Right renal cortex interstitium (tissue), 3 donors: ENCODE data around the gene CCDC184. TPM values are rescaled to one million over a fixed set of nuclear protein-coding genes. Genes with fewer than 3 reads are reported as not detected.
"Not testable (repeated sequence)": the region's sequence is repeated elsewhere in the genome, so short reads cannot be mapped to it uniquely, and the experiment has no call there.

ENCODE experiments used
- DNase-seq, 3 donors: peaks; one replicate each; pipeline ENCODE4 v3.0.0-alpha.2; 2013; ENCODE audit warnings: low read depth in 3 of 3, low spot score in 2 of 3
- polyA plus RNA-seq, 3 donors: library from polyadenylated mRNA; unstranded; fragments of 120-200 nt; gene quantifications; one replicate each; pipeline ENCODE4 v1.2.1, GENCODE V29; 2013; ENCODE audit not compliant: insufficient read length in 3 of 3

The CCDC184 gene
- polyA plus RNA-seq, result under 1 TPM; 0.24 to 0.57 (median 0.31) TPM

DNA sequence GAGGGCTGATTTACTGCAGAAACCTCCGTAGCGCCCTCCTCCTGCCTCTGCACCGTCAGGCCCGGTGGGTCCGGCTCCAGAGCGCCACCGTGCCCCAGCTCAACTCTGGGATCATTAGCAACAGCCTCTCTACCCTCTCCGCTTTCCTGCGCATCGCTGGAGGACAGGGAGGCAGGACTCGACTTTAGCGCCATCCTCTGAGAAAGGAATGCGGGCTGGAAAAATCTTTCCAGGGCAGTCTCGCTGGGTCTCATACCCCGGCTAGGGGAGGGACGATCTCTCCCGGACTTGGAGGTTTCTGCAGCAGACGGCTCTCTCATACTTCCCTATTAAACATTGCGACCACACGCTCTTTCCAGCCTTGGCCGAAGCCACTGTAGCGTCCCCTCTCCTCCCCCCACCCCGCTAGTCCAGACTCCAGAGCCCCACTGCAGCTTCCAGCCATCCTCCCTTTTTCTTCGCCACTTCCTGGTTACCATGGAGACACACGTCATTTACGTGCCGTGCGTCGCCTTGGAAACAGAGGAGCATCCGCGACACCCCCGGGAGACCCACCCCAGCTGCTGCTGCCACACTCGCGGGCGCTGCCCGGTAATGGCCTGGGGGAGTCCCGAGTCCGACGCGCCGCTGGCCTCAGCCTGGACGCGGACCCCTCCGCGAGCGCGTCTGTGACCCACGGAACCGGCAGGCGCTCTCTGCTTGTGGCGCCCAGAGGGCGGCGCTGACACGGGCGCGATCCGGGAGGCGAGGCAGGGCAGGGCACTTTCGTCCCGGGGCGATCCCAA is at the start of gene CCDC184:
Gene CCDC184 (plus strand): TSS at position 554 of the 785 bp plus-strand sequence. CDS start 479 bp downstream, outside the sequence.
- no peak for DNase-seq

DNA sequence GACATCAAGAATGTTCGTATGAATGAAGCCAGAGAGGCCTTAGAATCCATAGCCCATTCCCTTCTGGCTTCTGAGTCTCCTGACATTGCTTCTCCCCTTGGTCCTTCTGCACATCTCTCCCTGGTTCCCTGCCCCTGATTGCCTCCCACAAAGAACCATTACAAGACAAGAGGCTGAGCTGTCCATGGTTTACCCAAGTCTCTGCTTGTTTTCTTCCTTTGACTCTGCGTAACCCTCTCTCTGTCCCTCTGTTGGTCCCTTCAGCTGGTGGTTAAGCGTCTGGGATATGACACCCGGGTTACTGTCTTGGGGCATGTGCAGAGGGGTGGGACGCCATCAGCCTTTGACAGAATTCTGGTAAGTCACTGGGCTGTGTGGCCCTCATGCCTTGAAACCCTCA is 48.4 kb upstream of the CCDC184 start:
- DNase-seq, result no peak

DNA sequence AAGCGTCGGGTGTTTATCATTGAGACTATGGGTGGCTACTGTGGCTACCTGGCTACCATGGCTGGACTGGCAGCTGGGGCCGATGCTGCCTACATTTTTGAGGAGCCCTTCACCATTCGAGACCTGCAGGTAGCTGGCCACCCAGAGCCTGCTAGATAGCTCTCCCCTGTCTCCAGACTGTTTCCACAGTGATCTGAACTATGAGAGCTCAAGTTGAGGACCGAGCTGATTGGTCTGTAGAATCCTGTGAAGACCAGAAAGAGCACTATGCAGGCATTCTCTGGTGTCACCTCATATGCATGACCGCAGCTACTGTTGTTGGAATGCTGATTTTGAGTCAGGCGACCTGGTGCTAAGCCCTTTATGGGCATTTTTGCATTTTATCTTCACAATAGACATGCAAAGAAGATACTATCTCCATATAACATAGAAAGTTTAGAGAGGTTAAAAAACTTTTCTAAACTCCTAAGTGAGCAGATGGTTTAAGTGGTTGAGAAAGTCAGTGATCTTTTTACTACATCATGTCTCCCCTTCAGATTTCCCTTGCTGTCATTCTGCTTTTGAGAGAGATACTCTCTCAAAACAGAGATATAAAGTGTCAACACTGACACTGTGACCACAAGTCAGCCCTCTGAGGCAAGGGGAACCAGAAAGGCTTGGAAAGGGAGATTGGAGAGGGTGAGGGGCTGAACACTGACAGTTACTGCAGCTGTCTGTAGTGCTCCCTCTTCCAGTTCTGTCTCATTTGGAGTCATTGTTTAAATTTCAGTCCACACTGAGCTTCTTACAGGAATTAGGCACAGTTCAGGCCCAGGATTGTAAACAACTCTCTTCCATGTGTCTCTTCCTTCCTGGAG is 40.4 kb upstream of the CCDC184 start:
- no peak for DNase-seq

DNA sequence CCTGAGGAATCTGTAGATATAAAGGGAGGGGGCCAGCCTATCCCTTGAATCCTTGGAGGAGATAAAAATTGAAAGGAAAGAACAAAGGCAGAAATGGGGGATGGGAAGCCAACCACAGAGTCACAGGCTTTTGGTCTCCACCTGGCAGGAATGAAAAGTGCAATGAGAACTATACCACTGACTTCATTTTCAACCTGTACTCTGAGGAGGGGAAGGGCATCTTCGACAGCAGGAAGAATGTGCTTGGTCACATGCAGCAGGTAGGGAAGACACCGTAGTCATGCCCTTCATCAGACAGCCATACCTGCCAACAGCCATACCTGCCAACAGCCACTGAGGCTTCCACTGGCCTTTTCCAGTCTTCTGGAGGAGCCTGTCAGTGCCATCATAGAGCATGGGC is 39.5 kb upstream of the CCDC184 start:
- DNase-seq, result no peak

DNA sequence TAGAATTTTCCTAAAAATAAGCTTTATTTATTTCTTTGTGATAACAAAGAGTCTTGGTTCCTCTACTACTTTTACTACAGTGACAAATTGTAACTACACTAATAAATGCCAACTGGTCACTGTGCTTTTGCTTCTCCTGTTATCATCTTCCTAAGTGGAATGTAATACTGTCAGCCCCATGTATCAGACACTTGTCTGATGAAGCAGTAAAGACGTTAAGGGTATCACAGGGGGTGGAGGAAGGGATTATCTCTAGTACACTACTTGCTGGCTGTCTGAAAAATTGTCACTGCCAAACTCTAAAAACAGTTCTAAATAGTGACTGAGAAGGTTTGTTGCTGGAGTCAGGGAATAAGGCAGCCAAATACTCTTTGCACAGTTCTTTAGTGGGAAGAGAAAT is 37.5 kb upstream of the CCDC184 start:
- no peak for DNase-seq

DNA sequence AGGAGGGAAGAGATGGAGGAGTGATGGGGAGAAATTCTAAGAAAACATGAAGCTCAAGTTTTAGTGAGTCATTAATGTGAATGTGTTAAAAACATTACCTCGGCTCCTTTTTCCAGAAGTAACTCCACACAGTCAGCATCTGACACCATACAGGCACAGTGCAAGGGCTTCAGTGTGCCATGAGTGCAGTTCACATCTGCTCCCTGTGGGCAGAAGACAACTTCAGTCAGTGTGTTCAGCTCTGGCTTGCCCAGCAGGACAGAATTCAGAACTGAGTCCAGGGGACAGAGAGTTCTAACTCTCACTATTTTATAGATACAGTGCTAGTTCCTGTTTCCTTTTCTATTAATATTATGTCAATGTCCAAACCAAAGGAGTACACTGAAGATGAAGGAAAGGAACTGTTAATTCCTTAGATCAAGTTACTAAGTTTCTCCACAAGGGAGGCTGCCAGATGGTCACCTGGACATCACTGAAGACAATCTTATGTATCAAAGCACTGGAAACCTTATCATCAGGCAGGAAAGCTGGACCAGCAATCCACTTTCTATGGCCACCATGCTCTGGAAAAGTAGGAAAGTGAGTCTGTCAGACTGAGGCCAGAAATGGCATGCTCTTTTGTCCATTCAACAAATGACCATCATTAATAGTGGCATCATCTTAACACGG is 32.2 kb upstream of the CCDC184 start:
- DNase-seq, result no peak

DNA sequence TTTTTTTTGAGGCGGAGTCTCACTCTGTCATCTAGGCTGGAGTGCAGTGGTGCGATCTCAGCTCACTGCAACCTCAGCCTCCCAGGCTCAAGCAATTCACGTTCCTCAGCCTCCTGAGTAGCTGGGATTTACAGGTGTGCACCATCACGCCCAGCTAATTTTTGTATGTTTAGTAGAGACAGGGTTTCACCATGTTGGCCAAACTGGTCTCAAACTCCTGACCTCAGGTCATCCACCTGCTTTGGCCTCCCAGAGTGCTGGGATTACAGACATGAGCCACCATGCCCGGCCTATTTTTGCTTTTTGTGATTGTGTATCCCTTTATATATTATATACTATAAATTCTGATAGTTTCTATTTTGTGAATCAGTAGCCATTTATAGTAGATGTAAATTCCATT is 27.7 kb upstream of the CCDC184 start:
- DNase-seq, result not testable (repeated sequence)

DNA sequence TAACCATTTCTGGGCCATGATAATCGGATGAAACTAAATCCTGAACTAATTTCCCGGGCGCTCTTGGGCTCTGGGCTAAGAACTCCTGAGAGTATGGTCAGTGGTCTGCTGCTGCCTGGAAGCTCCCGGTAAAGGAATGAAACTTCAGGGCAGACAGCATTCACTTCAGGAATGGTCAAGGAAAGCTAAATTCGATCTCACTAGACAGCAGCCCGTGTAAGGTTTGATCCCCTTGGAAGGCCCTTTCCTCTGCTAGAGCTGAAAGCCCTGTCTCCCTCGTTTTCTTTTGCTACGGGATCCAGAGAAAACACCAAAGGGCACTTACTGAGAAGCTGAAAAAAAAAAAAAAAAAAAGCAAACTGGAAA is 26.8 kb upstream of the CCDC184 start:
- DNase-seq, result no peak

DNA sequence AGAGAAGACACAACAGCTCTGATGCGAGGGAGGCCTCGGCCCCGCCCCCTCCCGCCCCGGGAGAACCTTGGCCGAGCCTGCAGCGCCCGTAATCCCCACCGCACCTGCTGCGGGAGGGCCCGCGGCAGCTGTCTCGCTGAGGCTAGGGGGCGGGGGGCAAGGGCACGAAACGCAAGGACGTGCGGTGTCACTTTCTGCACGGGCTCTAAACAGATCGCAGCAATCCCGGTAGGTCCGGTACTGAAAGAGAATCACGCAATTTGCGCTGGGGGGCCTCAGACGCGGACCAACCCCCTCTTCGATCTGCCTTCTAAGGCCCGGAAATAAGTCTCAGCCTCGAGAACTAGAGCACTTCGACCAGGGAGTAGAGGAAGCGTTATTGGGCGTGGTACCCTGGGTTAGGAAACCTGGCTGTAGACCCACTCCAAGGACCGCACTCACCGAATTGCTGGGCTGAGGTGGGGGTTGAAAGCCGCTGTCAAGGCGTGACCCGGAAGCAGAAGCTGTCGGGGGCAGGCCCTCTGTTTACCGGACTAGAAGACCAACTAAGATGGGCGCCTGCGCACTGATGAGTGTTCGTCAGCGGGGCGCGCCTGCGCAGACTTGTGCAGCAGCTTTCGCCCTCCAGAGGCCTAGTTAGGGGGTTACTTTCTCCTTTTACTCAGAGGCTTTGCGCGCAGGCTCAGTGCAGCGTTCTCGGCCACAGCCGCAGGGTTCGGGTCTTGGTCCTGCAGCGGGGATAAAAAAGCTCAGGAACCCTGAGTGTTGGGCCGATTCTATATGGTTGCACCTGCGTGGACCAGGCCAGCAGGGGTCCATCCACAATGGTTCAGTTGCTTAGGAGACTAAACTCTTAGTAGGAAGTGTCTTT is 26.2 kb upstream of the CCDC184 start, which contains the start of gene ASB8:
Gene ASB8 (minus strand): TSS at position 498 of the 871 bp plus-strand sequence. CDS start 4,019 bp downstream, outside the sequence.
- peak; percentile 96 to 97 (median 97) for DNase-seq

DNA sequence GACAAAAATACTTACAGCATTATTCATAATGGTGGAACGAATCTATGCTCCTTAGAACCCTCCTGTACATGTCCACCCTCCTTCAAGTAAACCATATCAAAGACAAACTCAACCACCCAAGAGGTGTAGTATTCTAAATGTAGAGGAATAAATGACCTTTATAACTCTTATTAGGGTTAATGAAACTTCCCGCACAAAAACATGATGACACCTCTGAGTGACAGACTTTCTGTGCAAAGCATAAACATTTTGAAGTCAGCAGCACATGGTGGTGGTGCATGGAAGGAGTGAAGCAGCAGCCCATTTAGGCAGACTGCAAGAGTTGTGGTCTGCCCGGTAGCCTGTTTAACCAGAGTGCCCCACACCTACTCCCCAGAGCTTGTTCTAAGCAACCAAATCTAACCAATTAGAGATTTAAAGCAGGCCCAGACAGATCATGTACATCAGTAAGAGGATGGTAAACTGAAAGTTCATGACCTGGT is 25.5 kb upstream of the CCDC184 start:
- DNase-seq, result no peak

DNA sequence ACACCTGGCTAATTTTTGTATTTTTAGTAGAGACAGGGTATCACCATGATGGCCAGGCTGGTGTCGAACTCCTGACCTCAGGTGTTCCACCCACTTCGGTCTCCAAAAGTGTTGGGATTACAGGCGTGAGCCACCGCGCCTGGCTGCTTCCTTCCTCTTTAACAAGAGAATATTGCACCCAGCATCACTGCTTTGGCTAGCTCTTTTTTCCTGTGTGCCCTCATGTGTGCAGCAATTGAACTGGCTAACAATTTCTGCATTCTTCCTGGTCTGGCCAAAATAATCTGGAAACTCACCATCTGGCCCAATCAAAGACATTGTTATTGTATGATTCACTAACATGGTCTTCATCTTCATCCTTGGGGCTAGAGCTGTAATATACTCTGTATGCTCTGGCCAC is 23.4 kb upstream of the CCDC184 start:
- DNase-seq, result no peak

DNA sequence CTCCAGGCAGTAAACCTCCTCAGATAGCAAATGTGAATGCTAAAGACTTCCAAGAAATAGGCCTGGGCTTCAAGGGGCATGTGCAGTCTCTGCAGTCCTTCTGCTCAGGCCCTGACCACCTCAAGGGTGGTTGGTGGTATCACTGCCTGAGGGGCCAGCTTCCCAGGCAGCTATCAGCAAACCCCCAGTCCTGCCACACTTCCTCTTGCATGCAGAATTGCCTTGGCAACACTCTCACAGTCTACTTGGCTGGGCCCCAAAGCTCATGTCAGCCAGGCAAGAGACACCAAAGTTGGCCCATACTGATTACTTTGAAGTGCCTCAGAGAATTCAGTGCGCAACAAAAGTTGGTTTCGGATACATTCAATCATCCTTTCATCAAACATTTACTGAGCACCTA is 22.6 kb upstream of the CCDC184 start:
- no peak for DNase-seq

DNA sequence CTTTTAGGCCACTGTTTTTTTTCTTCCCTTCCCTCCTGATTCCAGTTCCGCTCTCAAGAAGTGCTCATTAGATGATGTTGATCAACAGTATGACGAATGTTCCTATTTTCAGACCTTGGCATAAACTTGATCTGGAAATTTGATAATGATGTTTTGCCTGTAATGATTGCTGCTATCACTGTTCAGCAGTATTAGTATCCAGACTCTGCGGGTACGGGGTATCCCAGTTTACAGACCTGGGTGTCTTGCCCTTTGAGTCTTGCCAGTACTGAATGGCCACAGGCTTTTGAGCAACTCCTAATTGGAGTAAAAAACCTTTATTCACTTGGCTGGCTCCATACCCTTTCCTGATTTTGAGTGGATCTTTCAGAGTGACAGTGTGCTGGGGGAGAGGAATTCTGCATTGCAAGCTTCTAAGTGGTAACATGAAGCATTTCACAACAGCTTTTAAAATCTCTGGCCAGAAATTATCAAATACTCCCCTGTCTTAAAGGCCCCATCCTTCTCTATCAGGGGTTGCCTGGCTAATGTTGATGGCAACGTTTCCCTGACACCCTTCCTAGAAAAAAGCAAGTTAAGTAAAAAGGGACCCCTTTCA is 20.2 kb upstream of the CCDC184 start:
- no peak for DNase-seq

DNA sequence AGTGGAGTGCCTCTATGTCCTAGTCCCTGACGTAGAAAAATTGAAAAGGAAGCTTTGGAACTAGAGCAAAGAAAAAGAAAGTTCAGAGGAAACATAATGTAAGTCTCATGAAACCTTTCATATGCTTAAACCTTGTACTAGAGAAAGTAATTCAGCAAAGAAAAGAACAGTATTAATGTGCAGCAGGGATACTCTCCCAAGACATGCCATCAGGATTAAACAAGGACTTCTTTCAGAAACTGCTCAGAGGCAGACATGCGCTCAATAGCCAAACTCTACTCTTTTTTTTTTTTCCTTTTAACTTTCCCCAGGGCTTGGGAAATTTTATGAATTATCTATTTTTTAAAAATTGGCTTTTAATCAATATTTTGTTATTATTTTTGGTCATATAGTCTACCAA is 19.0 kb upstream of the CCDC184 start:
- DNase-seq, result no peak

DNA sequence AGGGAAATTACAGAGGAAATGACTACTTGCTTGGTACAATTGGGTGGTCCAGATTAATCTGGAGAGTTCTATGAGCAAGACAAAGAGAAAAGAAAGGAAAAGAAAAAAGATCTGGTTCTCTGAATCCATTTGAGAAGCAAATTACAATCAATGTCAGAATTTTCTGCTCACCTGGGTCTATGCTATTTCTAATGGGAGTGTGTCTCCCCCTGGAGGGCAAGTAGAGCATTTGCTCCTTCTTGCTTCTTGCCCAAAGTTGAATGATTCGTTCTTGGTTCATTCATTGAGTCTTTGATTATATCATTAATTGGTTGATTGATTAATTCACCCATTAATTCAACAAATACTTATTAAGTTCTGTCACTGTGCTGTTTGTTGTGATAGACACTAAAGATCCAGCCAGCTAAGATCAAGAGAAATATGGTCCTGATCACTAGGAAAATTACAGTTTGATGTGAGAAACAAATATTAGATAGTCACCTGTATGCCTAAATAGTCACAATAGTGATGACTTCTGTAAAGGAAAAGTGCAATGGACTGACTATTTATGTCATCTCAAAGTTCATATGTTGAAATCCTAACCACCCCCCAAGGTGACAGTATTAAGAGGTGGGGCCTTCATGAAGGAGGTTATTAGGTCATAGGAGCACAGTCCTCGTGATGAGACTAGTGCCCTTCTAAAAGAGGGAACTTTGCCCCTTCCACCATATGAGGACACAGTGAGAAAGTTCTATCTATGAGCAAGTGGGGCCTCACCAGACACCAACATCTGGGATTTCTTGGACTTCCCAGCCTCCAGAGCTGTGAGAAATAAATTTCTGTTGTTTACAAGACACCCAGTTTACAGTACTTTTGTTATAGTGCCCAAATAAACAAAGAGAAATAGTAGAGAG is 18.1 kb upstream of the CCDC184 start:
- no peak for DNase-seq

DNA sequence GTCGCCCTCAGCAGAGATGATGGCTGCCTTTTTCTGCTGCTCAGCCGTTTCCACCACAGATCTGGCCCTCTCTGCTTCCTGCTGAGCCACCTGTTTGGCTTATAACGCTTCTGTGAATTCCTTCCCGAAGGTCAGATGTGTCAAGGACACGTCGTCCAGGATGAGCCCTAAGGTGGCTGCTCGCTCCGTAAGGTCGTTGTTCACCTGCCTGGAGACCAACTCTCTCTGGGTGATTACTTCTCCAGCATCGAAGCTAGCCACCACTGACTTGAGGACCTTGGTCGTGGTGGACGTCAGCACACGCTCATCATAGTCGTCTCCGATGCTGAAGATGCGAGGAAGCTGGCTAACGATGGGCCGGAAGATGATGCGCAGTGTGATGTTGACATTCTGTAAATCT is 14.4 kb upstream of the CCDC184 start:
- DNase-seq, result no peak

DNA sequence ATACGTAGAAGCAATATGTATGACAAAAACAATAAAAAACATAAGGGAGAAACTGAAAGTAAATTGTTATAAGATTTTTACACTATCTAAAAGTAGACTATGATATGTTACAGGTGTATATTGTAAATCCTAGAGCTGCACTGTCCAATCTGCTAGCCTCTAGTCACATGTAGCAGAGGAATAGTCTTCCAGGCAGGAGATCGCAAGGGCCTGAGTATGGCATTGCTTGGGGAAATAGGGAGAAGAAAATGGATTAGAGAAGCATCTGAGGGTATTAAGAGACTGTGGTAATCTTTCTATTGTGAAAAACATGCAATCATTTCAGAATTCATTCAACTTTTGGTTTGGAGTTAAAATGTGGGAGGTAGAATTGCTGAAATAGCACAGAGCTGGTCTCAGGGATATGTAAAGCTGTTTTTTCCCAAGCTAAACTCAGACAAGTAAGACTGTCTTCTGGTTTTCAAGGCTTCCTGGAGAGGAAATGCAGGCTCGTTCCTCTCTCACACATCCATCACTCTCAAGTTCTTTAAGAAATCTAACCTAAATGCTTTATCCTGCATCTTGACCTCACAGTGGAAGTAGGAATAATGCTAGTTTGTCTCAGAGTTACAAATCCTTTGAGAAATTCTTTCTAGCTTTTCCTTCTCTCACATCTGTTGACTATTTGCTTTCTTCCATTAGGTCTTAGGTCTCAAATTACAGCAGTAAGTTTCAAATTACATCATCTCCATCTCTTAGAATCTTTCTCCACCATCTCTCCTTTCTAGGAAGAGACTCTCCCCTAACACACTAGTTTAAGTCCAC is 7.6 kb upstream of the CCDC184 start:
- DNase-seq, result no peak

DNA sequence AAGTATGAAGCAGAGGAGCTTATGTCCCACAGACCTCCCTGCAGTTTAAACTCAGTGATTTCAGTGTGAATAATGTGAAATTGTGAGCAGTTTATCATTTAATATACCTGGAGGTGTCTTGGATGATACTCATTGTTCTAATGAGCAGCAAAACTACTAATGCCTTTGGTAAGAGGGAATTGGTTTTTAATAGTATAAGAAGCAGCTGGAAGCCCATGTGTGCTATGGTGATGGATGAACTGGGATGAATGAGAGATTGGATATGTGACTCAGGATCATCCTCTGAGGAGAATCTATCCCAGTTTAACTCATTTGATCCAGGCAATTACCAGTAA is 7.1 kb upstream of the CCDC184 start:
- no peak for DNase-seq
